Adrenal gland (tissue), 5 donors: Measurements from ENCODE around the gene LHFPL2.

Source experiments
- POLR2A ChIP-seq, 2 donors: fragments of 450-650 bp; IDR thresholded peaks; one replicate each; pipeline ENCODE4 v1.6.1; 2017; ENCODE audit warnings: antibody characterized with exemption in 2 of 2, mild to moderate bottlenecking in 2 of 2, moderate library complexity in 1 of 2
- TF ChIP-seq, protein P1 (sequence below), 6 experiments: fragments of 450-650 bp in 4 of 6; fragments of 200-600 bp in 2 of 6; sonication (generic) in 1 of 6; IDR thresholded peaks; 1 replicate in 5 of 6; 2 replicates in 1 of 6; pipeline versions ENCODE4 v1.5.1 to v1.8.0; 2016 to 2021; ENCODE audit warnings: antibody characterized with exemption in 6 of 6, mild to moderate bottlenecking in 2 of 6, moderate library complexity in 1 of 6
- donor health status: DM: no; HTN: no; CAD: no.

DNA sequence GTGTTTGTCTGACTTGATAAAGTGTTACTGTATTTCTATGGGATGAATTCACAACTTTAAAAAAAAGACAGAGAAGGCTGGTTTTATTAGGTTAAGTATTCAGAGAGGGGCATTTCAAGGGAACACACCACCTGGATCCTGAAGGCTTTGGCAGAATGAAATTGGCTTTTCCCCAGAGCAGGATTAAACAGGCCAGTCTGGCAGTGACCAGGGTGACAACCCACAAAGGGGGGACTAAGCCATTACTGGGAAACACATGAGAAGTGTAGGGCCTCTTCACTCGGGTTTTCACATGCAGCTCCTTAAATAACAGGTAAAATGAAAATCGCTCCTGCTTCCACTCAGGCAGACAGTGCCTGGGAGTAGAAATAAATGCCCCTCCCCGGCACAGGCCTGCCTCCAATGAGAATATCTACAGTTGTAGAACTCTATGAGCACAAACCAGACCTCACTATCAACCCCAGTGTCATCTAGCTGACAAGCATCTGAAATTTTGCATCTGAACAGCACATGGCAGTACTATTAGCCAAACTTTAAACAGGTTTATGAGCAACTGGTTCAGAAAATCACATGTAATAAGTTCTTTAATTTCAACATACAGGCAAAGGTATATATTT is 85.8 kb downstream of the LHFPL2 start:
- TF ChIP-seq POLR2A (IDR thresholded peaks at IDR 0.05), result no peak
- TF ChIP-seq, protein P1, sequence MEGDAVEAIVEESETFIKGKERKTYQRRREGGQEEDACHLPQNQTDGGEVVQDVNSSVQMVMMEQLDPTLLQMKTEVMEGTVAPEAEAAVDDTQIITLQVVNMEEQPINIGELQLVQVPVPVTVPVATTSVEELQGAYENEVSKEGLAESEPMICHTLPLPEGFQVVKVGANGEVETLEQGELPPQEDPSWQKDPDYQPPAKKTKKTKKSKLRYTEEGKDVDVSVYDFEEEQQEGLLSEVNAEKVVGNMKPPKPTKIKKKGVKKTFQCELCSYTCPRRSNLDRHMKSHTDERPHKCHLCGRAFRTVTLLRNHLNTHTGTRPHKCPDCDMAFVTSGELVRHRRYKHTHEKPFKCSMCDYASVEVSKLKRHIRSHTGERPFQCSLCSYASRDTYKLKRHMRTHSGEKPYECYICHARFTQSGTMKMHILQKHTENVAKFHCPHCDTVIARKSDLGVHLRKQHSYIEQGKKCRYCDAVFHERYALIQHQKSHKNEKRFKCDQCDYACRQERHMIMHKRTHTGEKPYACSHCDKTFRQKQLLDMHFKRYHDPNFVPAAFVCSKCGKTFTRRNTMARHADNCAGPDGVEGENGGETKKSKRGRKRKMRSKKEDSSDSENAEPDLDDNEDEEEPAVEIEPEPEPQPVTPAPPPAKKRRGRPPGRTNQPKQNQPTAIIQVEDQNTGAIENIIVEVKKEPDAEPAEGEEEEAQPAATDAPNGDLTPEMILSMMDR (IDR thresholded peaks at IDR 0.05), result no peak
